Fibroblast of villous mesenchyme (primary cell): Measurements from ENCODE around the gene NAT10. TPM values are rescaled to one million over a fixed set of nuclear protein-coding genes. Genes with fewer than 3 reads are reported as not detected.

ENCODE experiments used
- DNase-seq: peaks from one replicate; pipeline ENCODE4 v3.0.0-alpha.2; 2010; ENCODE audit warnings: low read depth
- H3K4me3 ChIP-seq: 2 replicates; pipeline ENCODE4 v1.5.1; 2011; ENCODE audit warnings: low read depth, mild to moderate bottlenecking, low read length
- total RNA-seq: library from RNA; depleted of rRNA; stranded (reverse); fragments of >200 nt; gene quantifications from 2 replicates; pipeline ENCODE4 v1.2.3, GENCODE V29; 2012
- TF ChIP-seq, protein P1 (sequence below): IDR thresholded peaks from 2 replicates; pipeline ENCODE4 v1.5.1; 2012; ENCODE audit warnings: low read depth, mild to moderate bottlenecking, low read length; ENCODE audit not compliant: insufficient read depth

The NAT10 gene
- total RNA-seq, 1 donor, result 35.4 TPM

DNA sequence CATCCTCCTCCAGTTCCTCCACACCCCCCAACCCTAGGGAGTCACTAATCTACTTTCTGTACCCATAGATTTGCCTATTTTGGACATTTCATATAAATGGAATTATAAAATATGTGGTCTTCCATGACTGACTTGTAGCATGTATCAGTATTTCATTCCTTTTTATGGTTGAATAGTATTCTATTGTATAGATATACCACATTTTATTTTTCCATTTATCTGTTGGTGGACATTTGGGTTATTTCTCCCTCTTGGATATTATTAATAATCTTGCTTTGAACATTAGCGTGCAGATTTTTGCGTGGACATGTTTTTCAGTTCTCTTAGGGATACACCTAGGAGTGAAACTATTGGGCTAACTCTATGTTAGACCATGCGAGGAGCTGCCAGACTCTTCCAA, 23.4 kb downstream of the NAT10 start:
- TF ChIP-seq, protein P1, sequence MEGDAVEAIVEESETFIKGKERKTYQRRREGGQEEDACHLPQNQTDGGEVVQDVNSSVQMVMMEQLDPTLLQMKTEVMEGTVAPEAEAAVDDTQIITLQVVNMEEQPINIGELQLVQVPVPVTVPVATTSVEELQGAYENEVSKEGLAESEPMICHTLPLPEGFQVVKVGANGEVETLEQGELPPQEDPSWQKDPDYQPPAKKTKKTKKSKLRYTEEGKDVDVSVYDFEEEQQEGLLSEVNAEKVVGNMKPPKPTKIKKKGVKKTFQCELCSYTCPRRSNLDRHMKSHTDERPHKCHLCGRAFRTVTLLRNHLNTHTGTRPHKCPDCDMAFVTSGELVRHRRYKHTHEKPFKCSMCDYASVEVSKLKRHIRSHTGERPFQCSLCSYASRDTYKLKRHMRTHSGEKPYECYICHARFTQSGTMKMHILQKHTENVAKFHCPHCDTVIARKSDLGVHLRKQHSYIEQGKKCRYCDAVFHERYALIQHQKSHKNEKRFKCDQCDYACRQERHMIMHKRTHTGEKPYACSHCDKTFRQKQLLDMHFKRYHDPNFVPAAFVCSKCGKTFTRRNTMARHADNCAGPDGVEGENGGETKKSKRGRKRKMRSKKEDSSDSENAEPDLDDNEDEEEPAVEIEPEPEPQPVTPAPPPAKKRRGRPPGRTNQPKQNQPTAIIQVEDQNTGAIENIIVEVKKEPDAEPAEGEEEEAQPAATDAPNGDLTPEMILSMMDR, result no peak
- DNase-seq, result no peak

DNA sequence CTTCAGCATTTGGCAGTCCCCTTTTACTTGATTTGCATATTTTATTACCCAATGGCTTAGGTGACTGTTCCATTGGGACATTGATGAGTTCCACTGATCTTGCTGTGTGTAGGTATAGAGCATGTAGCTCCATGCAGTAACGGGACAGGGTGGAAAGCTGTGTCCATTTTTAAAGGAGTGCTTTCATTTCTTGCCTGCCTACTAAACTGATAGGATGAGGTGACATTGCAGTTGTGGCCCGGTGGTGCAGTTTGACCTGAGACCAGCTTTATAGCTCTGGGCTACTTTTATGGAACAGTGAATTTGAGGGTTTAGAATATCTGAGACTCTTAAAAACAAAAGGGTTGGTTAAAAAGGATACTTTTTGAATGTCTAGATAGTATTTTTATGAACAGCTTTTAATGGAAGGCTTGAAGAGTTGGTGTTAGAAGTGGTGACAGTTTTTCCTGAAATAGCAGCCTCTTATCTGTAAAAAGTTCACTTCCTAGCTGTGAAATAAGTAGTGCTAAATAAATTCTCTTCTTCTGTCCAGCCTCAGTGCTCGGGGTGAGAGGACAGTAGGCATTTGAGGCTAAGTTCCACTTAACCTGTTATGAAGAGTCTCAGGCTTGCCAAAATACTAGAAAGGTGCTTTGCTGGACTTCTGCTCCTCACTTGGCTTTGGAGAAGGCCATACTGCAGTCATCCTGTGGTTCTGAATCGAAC, 27.0 kb downstream of the NAT10 start:
- TF ChIP-seq, protein P1, result no peak
- no peak overlapping the region for H3K4me3 ChIP-seq
- DNase-seq, result no peak

More for the DNA sequence above, 23.4 kb downstream of the NAT10 start:
- no peak overlapping the region for H3K4me3 ChIP-seq

DNA sequence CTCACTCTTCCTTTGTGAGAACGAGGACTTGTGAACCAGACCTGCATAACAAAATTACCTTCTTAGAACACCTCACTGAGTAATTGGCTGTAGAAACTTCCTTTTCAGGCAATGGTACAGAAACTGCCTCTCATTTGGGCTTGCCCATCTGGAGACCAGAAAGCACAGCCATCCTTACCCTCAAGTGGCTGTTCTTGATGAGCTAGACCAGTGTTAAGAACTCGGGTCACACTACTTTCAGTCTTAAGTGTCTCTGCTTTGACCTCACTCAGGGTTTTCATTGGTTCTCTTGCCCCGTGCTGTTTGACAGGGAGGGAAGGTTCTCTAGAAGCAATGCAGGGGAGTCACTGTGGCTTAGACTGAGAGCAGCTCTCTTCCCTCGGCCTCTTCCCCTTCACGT, 29.3 kb downstream of the NAT10 start:
- DNase-seq, result no peak
- H3K4me3 ChIP-seq, result no peak overlapping the region
- TF ChIP-seq, protein P1, result no peak

DNA sequence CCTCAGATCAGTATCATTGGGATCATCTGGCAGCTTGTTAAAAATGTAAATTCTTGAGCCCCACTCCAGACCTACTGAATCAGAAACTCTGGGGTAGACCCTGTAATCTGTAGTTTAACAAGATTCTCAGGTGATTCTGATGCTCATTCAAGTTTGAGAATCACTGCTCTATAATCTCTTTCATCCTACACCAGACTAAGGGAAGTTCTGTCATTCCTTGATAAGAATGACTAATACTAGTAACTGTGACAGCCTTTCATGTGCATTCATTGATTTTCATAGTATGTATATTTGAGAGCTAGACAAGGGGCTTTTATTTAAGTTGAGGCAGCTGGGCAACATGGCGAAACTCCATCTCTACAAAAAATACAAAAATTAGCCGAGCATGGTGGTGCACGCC, 30.0 kb downstream of the NAT10 start:
- no peak for DNase-seq
- H3K4me3 ChIP-seq, result no peak overlapping the region
- TF ChIP-seq, protein P1, result no peak

DNA sequence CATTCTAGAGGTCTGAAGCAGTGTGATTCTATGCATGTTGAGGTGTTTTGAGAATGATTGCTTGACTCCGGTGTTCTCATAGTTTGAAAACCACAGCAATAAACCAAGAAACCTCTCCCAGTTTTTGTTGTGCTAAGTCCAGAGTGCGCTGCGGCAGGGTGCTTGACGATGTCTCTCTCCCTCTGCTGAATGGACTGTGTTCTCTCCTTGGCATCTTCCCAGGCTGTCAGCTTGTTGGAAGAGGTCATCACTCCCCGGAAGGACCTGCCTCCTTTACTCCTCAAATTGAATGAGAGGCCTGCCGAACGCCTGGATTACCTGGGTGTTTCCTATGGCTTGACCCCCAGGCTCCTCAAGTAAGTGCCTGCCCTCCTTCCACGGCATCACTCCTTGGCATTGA, 31.0 kb downstream of the NAT10 start:
- DNase-seq, result no peak
- H3K4me3 ChIP-seq, result no peak overlapping the region
- TF ChIP-seq, protein P1, result no peak

DNA sequence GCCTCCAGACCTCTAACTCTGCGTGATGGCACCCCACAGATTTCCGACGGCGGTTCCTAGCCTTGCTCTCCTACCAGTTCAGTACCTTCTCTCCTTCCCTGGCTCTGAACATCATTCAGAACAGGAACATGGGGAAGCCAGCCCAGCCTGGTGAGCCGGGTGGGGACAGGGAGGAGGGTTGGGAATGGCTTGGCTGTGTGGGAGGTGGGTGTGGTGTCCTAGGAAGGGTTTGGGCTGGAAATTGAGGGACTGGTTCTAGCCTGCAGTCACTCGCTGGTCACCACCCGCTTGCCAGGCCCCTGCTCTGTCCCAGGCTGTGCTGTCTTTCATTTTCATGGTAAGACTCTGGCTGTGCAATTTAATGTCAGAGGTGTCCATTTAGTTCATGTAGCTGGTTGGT, 33.9 kb downstream of the NAT10 start:
- H3K4me3 ChIP-seq, result no peak overlapping the region
- no peak for DNase-seq
- TF ChIP-seq, protein P1, result no peak

DNA sequence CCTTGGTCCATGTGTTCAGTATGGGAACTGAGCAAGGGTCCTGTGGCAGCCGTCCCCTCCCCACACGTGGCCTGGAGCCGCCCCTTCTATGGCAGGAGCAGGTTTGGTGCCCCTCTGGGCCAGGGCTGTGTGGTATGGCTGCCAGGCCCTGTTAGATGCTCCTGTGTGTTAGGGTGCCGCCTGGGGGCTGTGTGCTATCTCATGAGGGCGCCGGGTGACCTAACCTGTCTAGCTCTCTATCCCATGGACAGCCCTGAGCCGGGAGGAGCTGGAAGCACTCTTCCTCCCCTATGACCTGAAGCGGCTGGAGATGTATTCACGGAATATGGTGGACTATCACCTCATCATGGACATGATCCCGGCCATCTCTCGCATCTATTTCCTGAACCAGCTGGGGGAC, 34.7 kb downstream of the NAT10 start:
- no peak overlapping the region for H3K4me3 ChIP-seq
- TF ChIP-seq, protein P1, result no peak
- DNase-seq, result no peak
